Measurements from ENCODE around the gene TACC2. TPM values are rescaled to one million over a fixed set of nuclear protein-coding genes. Genes with fewer than 3 reads are reported as not detected.

TACC2 gene
- total and polyA plus RNA-seq, 8 donors = 17.9 to 43.6 (median 23.6) TPM

- DNase-seq (peak in 1 of 6 donors; percentile 6), ATAC-seq (no peak), FAIRE-seq (no peak)
- H3K27ac ChIP-seq = no peak overlapping the region
- intact Hi-C loops (cut with DNase I) = loop anchor here in 2 of 3 donors (2.0 to 10.0 kb wide), 3 partner anchors 138 to 270 kb away; partner anchors contain the start of gene DMBT1 (in 1 of the 2)
- no peaks in the 10 kb centered on the region for H3K36me3 ChIP-seq
- H3K4me1 ChIP-seq = no peaks in the 10 kb centered on the region
- H3K4me3 ChIP-seq = no peak overlapping the region
- TF ChIP-seq, protein P1, sequence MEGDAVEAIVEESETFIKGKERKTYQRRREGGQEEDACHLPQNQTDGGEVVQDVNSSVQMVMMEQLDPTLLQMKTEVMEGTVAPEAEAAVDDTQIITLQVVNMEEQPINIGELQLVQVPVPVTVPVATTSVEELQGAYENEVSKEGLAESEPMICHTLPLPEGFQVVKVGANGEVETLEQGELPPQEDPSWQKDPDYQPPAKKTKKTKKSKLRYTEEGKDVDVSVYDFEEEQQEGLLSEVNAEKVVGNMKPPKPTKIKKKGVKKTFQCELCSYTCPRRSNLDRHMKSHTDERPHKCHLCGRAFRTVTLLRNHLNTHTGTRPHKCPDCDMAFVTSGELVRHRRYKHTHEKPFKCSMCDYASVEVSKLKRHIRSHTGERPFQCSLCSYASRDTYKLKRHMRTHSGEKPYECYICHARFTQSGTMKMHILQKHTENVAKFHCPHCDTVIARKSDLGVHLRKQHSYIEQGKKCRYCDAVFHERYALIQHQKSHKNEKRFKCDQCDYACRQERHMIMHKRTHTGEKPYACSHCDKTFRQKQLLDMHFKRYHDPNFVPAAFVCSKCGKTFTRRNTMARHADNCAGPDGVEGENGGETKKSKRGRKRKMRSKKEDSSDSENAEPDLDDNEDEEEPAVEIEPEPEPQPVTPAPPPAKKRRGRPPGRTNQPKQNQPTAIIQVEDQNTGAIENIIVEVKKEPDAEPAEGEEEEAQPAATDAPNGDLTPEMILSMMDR (IDR thresholded peaks at IDR 0.05) = no peak
- no peaks in the 10 kb centered on the region for H3K9me3 ChIP-seq
- WGBS, 2 donors = 84 to 86% methylated on average over 12 of the region's 12 CpGs
- H3K27me3 ChIP-seq = no peaks in the 10 kb centered on the region
Observed at GRCh38 chr10:122294511-122295450, 305.8 kb downstream of the TACC2 start.

- peak in 1 of 6 donors; percentile 4 for DNase-seq
- no peaks in the 10 kb centered on the region for H3K27me3 ChIP-seq
- H3K4me3 ChIP-seq = no peak overlapping the region
- no peak for ATAC-seq
- intact Hi-C loops (cut with DNase I) = loop anchor here in 2 of 3 donors (2.0 to 10.0 kb wide), 3 partner anchors 137 to 269 kb away; partner anchors contain the start of gene DMBT1 (in 1 of the 2)
- H3K27ac ChIP-seq = no peak overlapping the region
- WGBS, 2 donors = 81 to 85% methylated on average over 4 of the region's 4 CpGs
- H3K9me3 ChIP-seq = no peaks in the 10 kb centered on the region
- TF ChIP-seq, protein P1 (IDR thresholded peaks at IDR 0.05) = no peak
- FAIRE-seq = no peak
- H3K36me3 ChIP-seq = no peaks in the 10 kb centered on the region
- no peaks in the 10 kb centered on the region for H3K4me1 ChIP-seq
Observed at GRCh38 chr10:122295451-122295809, 306.5 kb downstream of the TACC2 start.

DNA sequence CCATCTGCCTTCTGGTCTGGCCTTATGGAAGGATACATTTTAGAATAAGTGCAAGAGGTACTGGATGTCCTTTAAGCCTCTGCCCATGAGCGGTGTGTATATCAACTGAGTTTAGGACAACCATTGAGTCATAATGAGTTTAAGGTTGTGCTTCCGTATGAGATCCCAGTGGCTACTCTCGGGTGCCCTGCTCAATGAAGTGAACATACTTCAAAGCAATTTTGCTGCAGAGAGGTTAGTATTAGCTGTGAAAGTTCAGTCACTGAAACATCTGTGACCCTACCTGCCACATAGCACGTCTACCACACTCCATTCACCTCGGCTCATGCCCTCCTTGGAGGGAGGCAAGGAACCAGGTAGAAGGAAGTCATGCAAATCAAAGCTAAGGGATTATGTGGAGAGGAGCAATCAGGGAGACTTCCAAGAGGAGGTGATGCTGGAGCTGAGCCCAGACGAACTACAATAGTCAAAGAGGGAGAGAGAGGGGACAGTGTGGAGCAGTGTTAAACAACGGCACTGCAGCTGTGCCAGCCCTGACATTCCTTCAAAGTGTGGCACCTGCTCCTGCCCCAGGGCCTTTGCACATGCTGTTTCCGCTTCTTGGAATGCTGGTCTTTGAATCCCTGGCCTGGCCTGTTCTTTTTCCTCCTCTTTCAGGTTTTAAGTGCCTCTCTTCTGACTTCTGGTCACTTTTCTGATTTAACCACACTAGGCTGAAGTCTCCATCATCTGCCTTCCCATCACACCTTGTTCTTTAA, 307.6 kb downstream of the TACC2 start:
- H3K9me3 ChIP-seq = no peaks in the 10 kb centered on the region
- DNase-seq = peak in 1 of 6 donors; percentile 2
- no peak overlapping the region for H3K4me3 ChIP-seq
- no peaks in the 10 kb centered on the region for H3K36me3 ChIP-seq
- no peak for ATAC-seq
- TF ChIP-seq, protein P1 (IDR thresholded peaks at IDR 0.05) = no peak
- no peak for FAIRE-seq
- intact Hi-C loops (cut with DNase I) = loop anchor here in 2 of 3 donors (5.0 to 10.0 kb wide), 2 partner anchors 141 to 268 kb away; partner anchors contain the start of gene DMBT1 (in 1 of the 2)
- H3K4me1 ChIP-seq = peaks cover 0 to 5% (median 0%) of the 10 kb centered on the region in 3 donors
- H3K27me3 ChIP-seq = no peaks in the 10 kb centered on the region
- no peak overlapping the region for H3K27ac ChIP-seq
- 54 to 58% methylated on average over 8 of the region's 8 CpGs for WGBS, 2 donors

- Histone ChIP-seq H3K4me1 (peaks cover 0 to 5% (median 0%) of the 10 kb centered on the region in 3 donors), H3K27ac (no peak overlapping the region), H3K9me3 (no peaks in the 10 kb centered on the region), H3K4me3 (no peak overlapping the region), H3K36me3 (no peaks in the 10 kb centered on the region), H3K27me3 (no peaks in the 10 kb centered on the region)
- WGBS, 2 donors = 62 to 78% methylated on average over 8 of the region's 8 CpGs
- no peak for DNase-seq
- FAIRE-seq = no peak
- TF ChIP-seq, protein P1 (IDR thresholded peaks at IDR 0.05) = no peak
- ATAC-seq = no peak
- intact Hi-C loops (cut with DNase I) = loop anchor here in 2 of 3 donors (5.0 to 10.0 kb wide), 2 partner anchors 140 to 267 kb away; partner anchors contain the start of gene DMBT1 (in 1 of the 2)
Observed at GRCh38 chr10:122297583-122297982, 308.6 kb downstream of the TACC2 start.

Measured in pancreas (tissue), 10 donors.